GM13976 (cell line): ENCODE results near the gene FLII.

Experiments used
- DNase-seq: peaks from one replicate; pipeline ENCODE4 v3.0.0; 2012; ENCODE audit warnings: low spot score
- CTCF ChIP-seq: IDR thresholded peaks from 2 replicates; pipeline ENCODE4 v1.5.1; 2012; ENCODE audit warnings: borderline replicate concordance, mild to moderate bottlenecking; ENCODE audit not compliant: insufficient read depth; ENCODE audit errors: extremely low read depth, missing control alignments, control extremely low read depth
- in situ Hi-C: fragments of 300-500 bp; cut with MboI; formaldehyde crosslinking; loops from one replicate; pipeline ENCODE4 v1.12.0; 2022; ENCODE audit warnings: low sequenced_read_pairs, mixed read lengths, inconsistent platforms; ENCODE audit not compliant: unreplicated experiment

Gene FLII

GRCh38 chr17:18250259-18250658 lies 8.3 kb downstream of the FLII start:
- in situ Hi-C loops, result no loop called here
- TF ChIP-seq CTCF, result no peak
- no peak for DNase-seq

DNA sequence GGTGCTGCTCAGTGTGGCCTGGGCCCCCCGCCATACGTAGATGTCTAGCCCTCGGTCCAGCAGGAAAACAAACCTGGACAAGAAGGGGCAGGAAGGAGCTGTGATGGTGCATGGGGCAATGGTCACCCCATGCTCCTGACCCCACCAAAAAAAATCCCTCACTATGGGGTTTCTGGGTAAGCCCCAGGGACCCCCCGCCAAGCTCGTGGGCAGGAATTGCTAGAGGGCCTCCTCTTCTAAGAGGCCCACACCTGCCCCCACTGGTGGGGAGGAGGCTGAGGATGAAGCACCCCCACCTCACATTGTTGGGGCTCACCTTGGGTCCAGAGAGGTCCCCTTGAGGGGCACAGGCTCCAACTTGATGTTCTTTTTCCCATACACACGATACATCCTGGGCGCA lies 9.7 kb downstream of the FLII start:
- DNase-seq, result no peak
- no peak for TF ChIP-seq CTCF
- in situ Hi-C loops, result no loop called here

GRCh38 chr17:18248300-18248731 lies 10.2 kb downstream of the FLII start:
- TF ChIP-seq CTCF, result peak; percentile 42
- in situ Hi-C loops, result no loop called here
- DNase-seq, result peak; percentile 93

DNA sequence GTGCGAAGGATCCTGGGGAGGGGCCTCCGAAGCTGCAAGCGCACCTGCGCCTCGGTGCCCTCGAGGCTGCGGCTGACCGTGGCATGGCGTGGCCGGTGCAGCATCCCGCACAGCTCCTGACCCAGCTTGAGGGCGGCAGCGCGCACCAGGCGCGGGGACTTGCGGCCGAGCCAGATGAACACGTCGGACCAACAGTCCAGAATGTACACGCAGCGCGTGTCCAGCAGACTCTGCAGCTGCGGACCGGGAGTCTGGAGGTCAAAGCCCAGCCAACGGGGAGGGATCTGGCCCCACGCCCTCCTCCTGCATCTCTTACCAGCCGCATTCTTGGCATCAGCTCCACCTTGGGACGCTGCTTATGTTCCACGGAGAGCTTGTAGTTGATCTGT lies 10.9 kb downstream of the FLII start:
- in situ Hi-C loops, result no loop called here
- TF ChIP-seq CTCF, result no peak
- no peak for DNase-seq

GRCh38 chr17:18246880-18247612 lies 11.5 kb downstream of the FLII start:
- DNase-seq, result peak; percentile 67
- no peak for TF ChIP-seq CTCF
- in situ Hi-C loops, result no loop called here

GRCh38 chr17:18246109-18246725 lies 12.3 kb downstream of the FLII start:
- no peak for TF ChIP-seq CTCF
- in situ Hi-C loops, result no loop called here
- DNase-seq, result no peak
